Transverse colon (tissue), 4 donors: ENCODE results near the gene RMI1. TPM values are rescaled to one million over a fixed set of nuclear protein-coding genes. Genes with fewer than 3 reads are reported as not detected.
A peak's percentile ranks its signal among the peaks of the same experiment; 100 is the strongest.

Source experiments
- DNase-seq: peaks from one replicate; pipeline ENCODE4 v3.0.0-alpha.2; 2019
- H3K27ac ChIP-seq, 4 donors: fragments of 200-600 bp; sonication (generic); 2 replicates each; pipeline ENCODE4 v1.5.1; 2016 to 2018; ENCODE audit warnings: inconsistent platforms in 4 of 4
- H3K27me3 ChIP-seq: fragments of 200-600 bp; sonication (generic); 2 replicates; pipeline ENCODE4 v1.5.1; 2017; ENCODE audit warnings: inconsistent platforms
- H3K36me3 ChIP-seq, 4 donors: fragments of 200-600 bp; sonication (generic); 2 replicates each; pipeline ENCODE4 v1.5.1; 2017 to 2019; ENCODE audit warnings: inconsistent platforms in 4 of 4
- H3K4me1 ChIP-seq, 4 donors: fragments of 200-600 bp; sonication (generic); 2 replicates each; pipeline ENCODE4 v1.5.1; 2017 to 2020; ENCODE audit warnings: inconsistent platforms in 4 of 4
- H3K4me3 ChIP-seq, 4 donors: fragments of 200-600 bp; sonication (generic); 1 replicate in 1 of 4; 2 replicates in 3 of 4; pipeline versions ENCODE4 v1.5.1 to v1.6.1; 2017 to 2019; ENCODE audit warnings: inconsistent platforms in 4 of 4
- H3K9me3 ChIP-seq, 2 donors: fragments of 200-600 bp; sonication (generic); 2 replicates each; pipeline ENCODE4 v1.5.1; 2017 to 2019; ENCODE audit warnings: inconsistent platforms in 2 of 2
- EP300 ChIP-seq: sonication (generic); formaldehyde crosslinking; IDR thresholded peaks from one replicate; pipeline ENCODE4 v1.6.1; 2017; ENCODE audit warnings: antibody characterized with exemption, low read depth
- POLR2A ChIP-seq: fragments of 450-650 bp; IDR thresholded peaks from one replicate; pipeline ENCODE4 v1.6.1; 2016; ENCODE audit warnings: antibody characterized with exemption, mild to moderate bottlenecking, moderate library complexity
- POLR2AphosphoS5 ChIP-seq, 3 donors: sonication (generic); formaldehyde crosslinking; IDR thresholded peaks; one replicate each; pipeline ENCODE4 v1.6.1; 2016; ENCODE audit warnings: antibody characterized with exemption in 3 of 3
- WGBS, 2 donors: methylation state at CpG; one replicate each; pipeline ENCODE4 v1.1.5; 2018; ENCODE audit warnings: low coverage in 1 of 2; 5-methylcytosine and 5-hydroxymethylcytosine counted together
- in situ Hi-C, 4 donors: fragments of 200-750 bp; cut with MboI; loops; one replicate each; pipeline versions ENCODE4 v1.15.0 to v1.15.1; 2017; ENCODE audit warnings: low sequenced_read_pairs in 3 of 4, low pct_ligation_motif_present in 1 of 4, low pct_unique_long_range_greater_than_20kb in 1 of 4
- intact Hi-C: fragments of 100-400 bp; cut with DNase I; formaldehyde crosslinking; loops from one replicate; pipeline ENCODE4 v1.15.1; 2023; ENCODE audit warnings: low total_unique reads
- total RNA-seq, 4 donors: library from RNA; depleted of rRNA; stranded (reverse); fragments of >200 nt; gene quantifications; one replicate each; pipeline ENCODE4 v1.1.0, GENCODE V29; 2016
- TF ChIP-seq, protein P1 (sequence below), 5 experiments: fragments of 200-600 bp in 3 of 5; fragments of 450-650 bp in 2 of 5; sonication (generic) in 3 of 5; IDR thresholded peaks; 1 replicate in 2 of 5; 2 replicates in 3 of 5; pipeline ENCODE4 v1.5.1; 2016 to 2017; ENCODE audit warnings: antibody characterized with exemption in 5 of 5, inconsistent platforms in 3 of 5, mild to moderate bottlenecking in 2 of 5, moderate library complexity in 1 of 5

RMI1 gene
- total RNA-seq, 4 donors from 2014 or later: 1.8 to 13.1 (median 9.1) TPM

DNA sequence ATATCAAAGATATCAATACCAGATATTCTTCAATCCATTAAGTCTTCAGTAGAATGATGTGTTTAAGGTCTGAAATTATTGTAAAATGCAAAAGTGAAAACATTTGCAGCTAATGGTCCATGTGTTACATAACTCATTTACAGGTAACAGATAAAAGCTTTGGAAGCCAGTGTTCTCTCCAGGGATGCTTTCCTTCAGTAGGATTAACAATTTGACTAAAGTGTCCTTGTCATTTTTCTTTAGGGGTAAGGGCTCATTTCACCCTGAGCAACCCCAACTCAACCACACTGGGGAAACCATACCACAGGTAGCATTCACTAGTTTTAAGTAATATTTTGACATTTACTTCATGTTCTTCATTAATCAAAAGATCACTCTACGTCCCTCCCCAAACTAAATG is 13.5 kb upstream of the RMI1 start:
- no peak for DNase-seq
- intact Hi-C loops: no loop called here
- Histone ChIP-seq H3K4me3 (no peak overlapping the region), H3K4me1 (peaks cover 0 to 3% (median 0%) of the 10 kb centered on the region in 4 donors), H3K9me3 (no peaks in the 10 kb centered on the region), H3K36me3 (peaks cover 0 to 51% (median 22%) of the 10 kb centered on the region in 4 donors), H3K27ac (no peak overlapping the region), H3K27me3 (no peaks in the 10 kb centered on the region)
- in situ Hi-C loops: loop anchor here in 1 of 4 donors (25.0 kb wide), 1 partner anchor 1970 kb away; the partner anchor contains the start of gene NAA35
- TF ChIP-seq EP300 (no peak), POLR2AphosphoS5 (IDR thresholded peaks at IDR 0.05) (peak in 1 of 3 donors; percentile 15)
- TF ChIP-seq, protein P1, sequence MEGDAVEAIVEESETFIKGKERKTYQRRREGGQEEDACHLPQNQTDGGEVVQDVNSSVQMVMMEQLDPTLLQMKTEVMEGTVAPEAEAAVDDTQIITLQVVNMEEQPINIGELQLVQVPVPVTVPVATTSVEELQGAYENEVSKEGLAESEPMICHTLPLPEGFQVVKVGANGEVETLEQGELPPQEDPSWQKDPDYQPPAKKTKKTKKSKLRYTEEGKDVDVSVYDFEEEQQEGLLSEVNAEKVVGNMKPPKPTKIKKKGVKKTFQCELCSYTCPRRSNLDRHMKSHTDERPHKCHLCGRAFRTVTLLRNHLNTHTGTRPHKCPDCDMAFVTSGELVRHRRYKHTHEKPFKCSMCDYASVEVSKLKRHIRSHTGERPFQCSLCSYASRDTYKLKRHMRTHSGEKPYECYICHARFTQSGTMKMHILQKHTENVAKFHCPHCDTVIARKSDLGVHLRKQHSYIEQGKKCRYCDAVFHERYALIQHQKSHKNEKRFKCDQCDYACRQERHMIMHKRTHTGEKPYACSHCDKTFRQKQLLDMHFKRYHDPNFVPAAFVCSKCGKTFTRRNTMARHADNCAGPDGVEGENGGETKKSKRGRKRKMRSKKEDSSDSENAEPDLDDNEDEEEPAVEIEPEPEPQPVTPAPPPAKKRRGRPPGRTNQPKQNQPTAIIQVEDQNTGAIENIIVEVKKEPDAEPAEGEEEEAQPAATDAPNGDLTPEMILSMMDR (IDR thresholded peaks at IDR 0.05): no peak
- 75 to 82% methylated on average over 1 of the region's 1 CpG for WGBS, 2 donors

DNA sequence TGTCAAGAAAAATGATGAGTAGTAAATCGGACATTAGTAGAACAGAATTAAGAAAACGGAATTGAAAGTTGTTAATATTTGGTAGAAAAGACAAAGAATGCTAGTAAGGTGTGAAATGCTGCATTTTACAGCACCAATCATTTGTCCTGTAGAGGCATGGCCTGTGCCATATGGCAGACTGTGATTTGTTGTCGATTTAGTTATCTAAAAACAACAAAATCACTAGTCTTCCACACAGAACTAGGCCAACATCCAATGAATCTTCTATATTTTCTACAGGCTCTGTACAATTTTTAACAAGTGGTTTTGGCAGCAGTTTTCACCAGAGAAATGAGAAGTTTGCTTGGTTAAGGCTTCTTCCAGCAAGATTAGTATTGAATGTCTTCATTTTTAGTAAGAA is 11.0 kb upstream of the RMI1 start:
- WGBS, 2 donors: 68 to 79% methylated on average over 2 to 3 of the region's 3 CpGs
- H3K36me3 ChIP-seq: peaks cover 3 to 76% (median 37%) of the 10 kb centered on the region in 4 donors
- in situ Hi-C loops: loop anchor here in 1 of 4 donors (25.0 kb wide), 1 partner anchor 1968 kb away; the partner anchor contains the start of gene NAA35

DNA sequence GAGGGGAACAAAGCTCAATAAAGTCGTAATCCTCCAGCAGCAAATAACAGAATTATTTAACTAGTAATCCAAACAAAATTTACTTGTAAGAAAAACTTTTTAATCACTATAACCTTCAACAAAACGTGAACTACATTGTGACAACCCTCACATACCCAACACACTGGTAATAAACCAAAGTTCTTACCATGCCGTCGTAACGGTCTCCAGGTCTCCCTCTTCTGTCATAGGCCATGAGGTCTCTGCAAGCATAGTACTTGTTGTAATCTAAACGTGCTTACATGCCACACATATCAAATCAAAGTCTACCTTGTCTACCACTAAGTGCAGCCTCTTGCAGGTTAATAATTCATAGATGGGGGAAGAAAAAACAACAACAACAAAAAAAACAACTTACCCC is 9.1 kb upstream of the RMI1 start:
- in situ Hi-C loops: loop anchor here in 1 of 4 donors (25.0 kb wide), 1 partner anchor 1966 kb away; the partner anchor contains the start of gene NAA35
- 64 to 65% methylated on average over 6 of the region's 6 CpGs for WGBS, 2 donors
- intact Hi-C loops: no loop called here

More for the DNA sequence above, 11.0 kb upstream of the RMI1 start:
- TF ChIP-seq POLR2AphosphoS5 (IDR thresholded peaks at IDR 0.05) (no peak), POLR2A (no peak), EP300 (no peak)
- TF ChIP-seq, protein P1 (IDR thresholded peaks at IDR 0.05): no peak
- H3K4me3 ChIP-seq: no peak overlapping the region
- no peak overlapping the region for H3K27ac ChIP-seq
- no peaks in the 10 kb centered on the region for H3K9me3 ChIP-seq
- peaks cover 0 to 15% (median 2%) of the 10 kb centered on the region in 4 donors for H3K4me1 ChIP-seq
- intact Hi-C loops: no loop called here
- no peak for DNase-seq
- H3K27me3 ChIP-seq: no peaks in the 10 kb centered on the region

DNA sequence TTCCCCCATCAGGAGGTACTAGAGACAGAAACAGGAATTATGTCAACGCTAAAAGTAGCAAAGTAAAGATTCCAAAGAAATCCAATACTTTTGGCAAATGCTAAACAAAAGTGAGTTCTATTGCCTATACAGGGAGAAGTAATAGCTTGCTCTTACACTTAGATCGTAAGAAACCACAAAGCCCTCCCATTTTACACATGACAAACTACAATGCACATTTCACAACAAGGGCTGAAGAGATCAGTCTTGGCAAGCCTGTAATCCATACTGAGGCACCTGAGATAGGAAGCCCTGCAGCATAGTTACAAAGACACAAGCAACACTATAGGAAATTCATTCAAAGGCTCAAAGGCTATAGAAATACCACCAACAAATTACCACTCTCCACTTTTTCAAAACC is 8.3 kb upstream of the RMI1 start:
- intact Hi-C loops (no loop called here), in situ Hi-C loops (loop anchor here in 1 of 4 donors (25.0 kb wide), 1 partner anchor 1965 kb away; the partner anchor contains the start of gene NAA35)
- H3K9me3 ChIP-seq: no peaks in the 10 kb centered on the region
- no peak overlapping the region for H3K4me3 ChIP-seq
- no peak overlapping the region for H3K27ac ChIP-seq
- DNase-seq: no peak
- H3K36me3 ChIP-seq: peaks cover 3 to 98% (median 50%) of the 10 kb centered on the region in 4 donors
- no peaks in the 10 kb centered on the region for H3K27me3 ChIP-seq
- peaks cover 0 to 40% (median 11%) of the 10 kb centered on the region in 4 donors for H3K4me1 ChIP-seq
- WGBS, 2 donors: 73 to 81% methylated on average over 2 of the region's 2 CpGs
- TF ChIP-seq, protein P1 (IDR thresholded peaks at IDR 0.05): no peak
- TF ChIP-seq EP300 (no peak), POLR2AphosphoS5 (IDR thresholded peaks at IDR 0.05) (no peak), POLR2A (no peak)

More for the DNA sequence above, 9.1 kb upstream of the RMI1 start:
- Histone ChIP-seq H3K27me3 (no peaks in the 10 kb centered on the region), H3K9me3 (no peaks in the 10 kb centered on the region), H3K27ac (no peak overlapping the region), H3K4me1 (peaks cover 0 to 32% (median 3%) of the 10 kb centered on the region in 4 donors), H3K36me3 (peaks cover 3 to 95% (median 46%) of the 10 kb centered on the region in 4 donors), H3K4me3 (no peak overlapping the region)
- TF ChIP-seq POLR2A (no peak), POLR2AphosphoS5 (IDR thresholded peaks at IDR 0.05) (no peak), EP300 (no peak)
- TF ChIP-seq, protein P1 (IDR thresholded peaks at IDR 0.05): no peak
- DNase-seq: no peak
